ENCODE results near the gene CLGN. TPM values are rescaled to one million over a fixed set of nuclear protein-coding genes. Genes with fewer than 3 reads are reported as not detected.

The CLGN gene, protein sequence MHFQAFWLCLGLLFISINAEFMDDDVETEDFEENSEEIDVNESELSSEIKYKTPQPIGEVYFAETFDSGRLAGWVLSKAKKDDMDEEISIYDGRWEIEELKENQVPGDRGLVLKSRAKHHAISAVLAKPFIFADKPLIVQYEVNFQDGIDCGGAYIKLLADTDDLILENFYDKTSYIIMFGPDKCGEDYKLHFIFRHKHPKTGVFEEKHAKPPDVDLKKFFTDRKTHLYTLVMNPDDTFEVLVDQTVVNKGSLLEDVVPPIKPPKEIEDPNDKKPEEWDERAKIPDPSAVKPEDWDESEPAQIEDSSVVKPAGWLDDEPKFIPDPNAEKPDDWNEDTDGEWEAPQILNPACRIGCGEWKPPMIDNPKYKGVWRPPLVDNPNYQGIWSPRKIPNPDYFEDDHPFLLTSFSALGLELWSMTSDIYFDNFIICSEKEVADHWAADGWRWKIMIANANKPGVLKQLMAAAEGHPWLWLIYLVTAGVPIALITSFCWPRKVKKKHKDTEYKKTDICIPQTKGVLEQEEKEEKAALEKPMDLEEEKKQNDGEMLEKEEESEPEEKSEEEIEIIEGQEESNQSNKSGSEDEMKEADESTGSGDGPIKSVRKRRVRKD
- under 1 TPM in 1 of 4 donors, not detected in 3; 0.22 TPM for total RNA-seq

DNA sequence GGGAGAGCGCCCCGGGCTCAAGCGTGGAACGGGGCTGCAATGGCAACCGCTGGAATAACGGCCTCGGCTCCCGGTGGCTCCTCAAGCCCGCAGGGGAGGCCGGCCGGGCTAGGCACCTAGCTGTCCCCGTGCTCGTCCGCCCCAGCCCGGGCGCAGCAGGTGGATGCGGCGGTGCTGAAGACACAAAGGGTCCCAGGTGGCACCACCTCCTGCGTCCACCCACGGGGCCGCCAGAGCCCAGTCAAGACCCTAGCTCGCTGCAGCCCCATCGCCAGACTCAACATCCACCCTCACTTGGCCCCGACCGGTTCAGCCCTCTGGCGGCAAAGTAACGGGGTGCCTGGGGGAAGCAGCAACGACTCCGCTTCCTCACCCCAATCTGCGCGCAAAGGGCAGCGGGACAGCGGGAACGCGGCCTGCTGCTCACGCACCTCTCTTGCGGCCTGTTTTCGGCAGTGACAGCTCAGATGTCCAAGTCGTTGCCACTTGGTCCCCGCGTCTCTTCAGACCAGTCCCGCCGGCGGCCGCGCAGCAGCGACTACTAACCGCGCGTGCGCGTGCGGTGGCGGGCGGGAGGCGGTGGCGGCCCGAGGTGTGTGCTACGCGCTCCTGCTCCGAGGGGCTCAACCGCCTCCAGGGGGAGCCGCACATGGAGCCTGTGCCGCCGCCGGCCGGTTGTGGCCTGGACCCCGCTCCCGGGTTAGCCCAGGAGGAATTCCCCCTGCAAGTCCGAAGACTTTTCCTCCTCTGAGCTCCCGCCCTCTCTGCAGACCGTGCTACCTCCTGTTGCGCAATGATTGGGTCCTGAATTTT, at the start of gene CLGN:
Gene CLGN (minus strand): TSS at position 543 of the 813 bp plus-strand sequence. CDS start 14,570 bp downstream, outside the sequence.
- TF ChIP-seq, protein P1, sequence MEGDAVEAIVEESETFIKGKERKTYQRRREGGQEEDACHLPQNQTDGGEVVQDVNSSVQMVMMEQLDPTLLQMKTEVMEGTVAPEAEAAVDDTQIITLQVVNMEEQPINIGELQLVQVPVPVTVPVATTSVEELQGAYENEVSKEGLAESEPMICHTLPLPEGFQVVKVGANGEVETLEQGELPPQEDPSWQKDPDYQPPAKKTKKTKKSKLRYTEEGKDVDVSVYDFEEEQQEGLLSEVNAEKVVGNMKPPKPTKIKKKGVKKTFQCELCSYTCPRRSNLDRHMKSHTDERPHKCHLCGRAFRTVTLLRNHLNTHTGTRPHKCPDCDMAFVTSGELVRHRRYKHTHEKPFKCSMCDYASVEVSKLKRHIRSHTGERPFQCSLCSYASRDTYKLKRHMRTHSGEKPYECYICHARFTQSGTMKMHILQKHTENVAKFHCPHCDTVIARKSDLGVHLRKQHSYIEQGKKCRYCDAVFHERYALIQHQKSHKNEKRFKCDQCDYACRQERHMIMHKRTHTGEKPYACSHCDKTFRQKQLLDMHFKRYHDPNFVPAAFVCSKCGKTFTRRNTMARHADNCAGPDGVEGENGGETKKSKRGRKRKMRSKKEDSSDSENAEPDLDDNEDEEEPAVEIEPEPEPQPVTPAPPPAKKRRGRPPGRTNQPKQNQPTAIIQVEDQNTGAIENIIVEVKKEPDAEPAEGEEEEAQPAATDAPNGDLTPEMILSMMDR (IDR thresholded peaks at IDR 0.05; ENCODE audit: low read depth), result no peak

DNA sequence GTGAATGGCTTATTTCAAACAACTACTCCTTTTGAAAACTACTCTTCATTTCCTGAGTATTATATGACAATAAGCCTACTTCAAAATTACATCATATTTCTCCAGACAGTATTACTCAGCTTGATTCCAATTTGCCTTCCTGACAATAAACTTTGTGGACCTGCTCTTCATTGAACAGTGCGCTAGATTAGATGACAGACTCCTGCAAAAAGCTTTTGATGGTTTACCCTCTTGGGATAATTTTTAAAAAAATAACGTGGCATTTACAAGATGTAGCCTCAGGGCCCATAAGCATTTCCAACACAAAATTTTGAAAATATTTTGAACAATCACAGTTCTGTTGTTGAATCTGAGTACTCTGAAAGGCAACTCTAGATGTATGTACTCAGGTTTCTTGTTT, 44.7 kb upstream of the CLGN start:
- TF ChIP-seq, protein P1 (IDR thresholded peaks at IDR 0.05; ENCODE audit: low read depth), result no peak

DNA sequence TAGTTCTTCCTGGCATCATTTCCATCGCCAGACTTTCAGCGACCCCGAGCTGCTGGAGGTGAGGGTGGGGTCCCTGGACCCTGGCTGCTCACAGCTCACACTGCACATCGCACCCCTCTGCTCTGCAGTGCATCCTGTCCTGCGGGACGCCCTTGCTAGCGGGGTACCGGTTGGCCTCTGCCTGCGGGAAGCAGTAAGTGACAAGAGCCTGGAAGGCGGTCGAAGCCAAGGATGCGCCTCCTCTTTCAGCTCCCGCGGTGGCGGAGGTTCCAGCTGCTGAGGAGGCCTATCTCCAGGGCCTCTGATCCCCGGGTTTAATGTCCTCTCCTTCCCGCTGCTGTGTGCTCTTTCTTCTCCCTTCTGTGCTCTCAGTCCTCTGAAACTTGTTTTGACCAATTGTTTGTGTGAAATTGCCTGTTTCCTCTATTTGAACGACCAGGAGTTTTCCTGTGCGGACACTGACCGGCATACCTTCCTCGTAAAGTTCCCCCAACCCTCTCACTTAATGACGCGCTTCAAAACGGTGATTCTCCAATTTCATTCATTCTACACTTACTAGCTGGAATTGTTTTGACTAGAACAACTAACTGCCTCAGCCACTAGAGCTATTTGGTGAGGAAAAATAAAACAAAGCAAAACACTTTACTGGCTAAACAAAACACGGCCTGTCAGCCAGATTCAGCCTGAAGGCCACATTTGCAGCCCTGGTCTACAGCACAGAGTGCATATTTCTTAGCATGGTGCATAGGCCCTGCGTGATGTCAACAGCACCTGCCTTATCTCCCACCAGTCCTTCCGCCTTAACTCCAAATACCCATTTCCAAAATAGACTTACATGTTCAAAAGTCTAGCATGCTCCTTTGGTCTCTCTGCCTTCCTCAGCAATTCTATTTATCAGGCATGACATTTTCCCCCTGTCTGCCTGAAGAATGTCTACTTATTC, 42.6 kb upstream of the CLGN start:
- TF ChIP-seq, protein P1 (IDR thresholded peaks at IDR 0.05; ENCODE audit: low read depth), result no peak

DNA sequence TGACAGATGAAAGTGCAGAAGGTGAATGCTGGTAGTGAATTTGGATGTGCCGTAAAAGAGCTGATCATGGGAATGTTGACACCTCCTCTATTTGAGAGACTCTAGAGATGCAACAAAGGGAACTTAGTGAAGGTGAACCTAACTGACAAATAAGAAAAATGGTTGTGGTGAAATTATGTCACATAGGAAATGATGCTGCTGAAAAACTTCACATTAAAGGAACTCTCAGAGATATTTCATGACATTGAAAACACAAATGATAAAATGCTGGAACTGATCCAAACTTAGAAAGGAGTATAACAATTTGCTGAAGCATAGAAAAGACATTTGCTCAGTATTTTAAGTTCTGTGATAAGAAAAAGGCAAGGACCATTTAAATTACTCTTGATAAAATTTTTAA, 38.7 kb upstream of the CLGN start:
- TF ChIP-seq, protein P1 (IDR thresholded peaks at IDR 0.05; ENCODE audit: low read depth), result no peak

DNA sequence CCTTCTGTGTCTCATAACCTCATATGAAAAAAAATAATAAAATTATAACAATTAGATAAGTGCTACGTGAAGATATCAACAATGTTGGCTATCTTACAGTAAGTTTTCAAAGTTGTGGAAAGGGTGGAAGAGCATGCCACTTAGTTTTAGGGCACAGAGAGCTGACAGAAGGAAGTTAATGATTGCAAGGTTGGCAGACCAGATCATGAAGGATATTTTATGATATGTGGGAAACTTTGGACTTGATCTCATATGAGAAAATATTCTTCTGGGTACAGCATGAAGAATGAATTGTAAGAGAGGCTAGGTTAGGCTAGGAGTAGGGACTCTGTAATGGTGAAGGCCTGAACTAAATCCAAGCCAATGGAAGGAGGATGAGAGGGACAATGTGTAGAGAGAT, 36.2 kb upstream of the CLGN start:
- TF ChIP-seq, protein P1 (IDR thresholded peaks at IDR 0.05; ENCODE audit: low read depth), result no peak

DNA sequence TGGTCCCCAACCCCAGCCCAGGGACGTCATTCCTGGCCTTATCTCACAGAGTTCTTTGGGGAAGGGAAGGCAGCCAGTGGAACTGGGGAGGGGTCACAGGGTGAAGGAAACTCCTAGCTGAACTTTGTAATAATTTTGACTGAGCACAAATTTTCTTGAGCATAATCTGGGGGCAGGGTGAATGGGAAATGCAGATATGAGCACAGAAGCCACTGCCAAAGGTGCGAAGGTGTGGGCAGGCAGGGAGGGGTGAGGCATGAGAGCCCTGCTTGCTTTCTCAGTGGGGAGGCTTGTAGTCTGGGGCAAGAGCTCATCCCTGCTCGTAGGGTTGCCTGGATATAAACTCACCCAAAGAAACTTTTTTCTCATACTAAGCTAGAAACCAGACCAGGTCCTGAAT, 35.7 kb upstream of the CLGN start:
- TF ChIP-seq, protein P1 (IDR thresholded peaks at IDR 0.05; ENCODE audit: low read depth), result no peak

All from subcutaneous adipose tissue (tissue), 4 donors.